ENCODE data around the gene FHAD1. TPM values are rescaled to one million over a fixed set of nuclear protein-coding genes. Genes with fewer than 3 reads are reported as not detected.

The FHAD1 gene
- polyA plus RNA-seq, 4 donors, result 2.9 to 9.8 (median 3.3) TPM

DNA sequence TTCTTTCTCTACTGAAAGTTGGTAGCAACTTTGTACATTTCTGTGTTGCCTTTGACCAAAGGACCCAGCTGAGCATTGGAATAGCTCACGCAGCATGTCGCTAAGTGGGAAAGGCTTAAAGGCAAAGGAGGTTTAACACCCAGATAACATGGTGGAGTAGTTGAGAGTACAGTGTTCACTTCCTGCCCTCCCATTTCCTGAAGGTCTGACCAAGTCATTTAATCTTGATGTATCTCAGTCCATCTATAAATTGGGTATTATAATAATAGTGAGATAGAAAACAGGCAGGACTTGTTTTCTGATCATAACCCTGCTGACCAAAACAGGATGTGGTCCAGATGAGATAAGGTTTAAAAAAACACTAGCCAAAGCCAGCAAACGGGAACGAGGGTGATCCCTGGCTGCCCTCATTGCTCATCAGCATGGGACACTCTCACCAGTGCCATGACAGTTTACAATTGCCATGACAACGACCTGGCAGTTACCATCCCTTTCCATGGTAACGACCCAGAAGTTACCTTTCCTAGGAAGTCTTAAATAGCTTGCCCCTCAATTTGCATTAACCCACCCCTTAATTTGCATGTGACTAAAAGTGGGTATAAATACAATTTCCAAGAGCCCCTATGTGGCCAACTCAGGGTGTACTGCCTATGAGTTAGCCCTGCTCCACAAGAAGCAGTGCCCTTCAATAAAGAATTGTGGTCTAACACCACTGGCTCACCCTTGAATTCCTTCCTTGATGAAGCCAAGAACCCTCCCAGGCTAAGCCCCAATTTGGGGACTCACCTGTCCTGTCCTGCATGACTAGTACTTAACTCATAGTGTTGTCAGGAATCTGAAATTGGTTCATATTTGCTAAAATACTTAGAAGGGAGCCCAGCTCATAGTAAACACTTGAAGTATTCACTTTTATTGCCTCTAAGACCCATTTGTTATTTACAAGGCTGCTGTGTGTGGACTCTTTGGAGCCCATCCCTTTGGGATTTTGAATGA, 28.4 kb upstream of the FHAD1 start:
- DNase-seq (ENCODE audit: low read depth in 4 of 4, low spot score in 3 of 4), result no peak

DNA sequence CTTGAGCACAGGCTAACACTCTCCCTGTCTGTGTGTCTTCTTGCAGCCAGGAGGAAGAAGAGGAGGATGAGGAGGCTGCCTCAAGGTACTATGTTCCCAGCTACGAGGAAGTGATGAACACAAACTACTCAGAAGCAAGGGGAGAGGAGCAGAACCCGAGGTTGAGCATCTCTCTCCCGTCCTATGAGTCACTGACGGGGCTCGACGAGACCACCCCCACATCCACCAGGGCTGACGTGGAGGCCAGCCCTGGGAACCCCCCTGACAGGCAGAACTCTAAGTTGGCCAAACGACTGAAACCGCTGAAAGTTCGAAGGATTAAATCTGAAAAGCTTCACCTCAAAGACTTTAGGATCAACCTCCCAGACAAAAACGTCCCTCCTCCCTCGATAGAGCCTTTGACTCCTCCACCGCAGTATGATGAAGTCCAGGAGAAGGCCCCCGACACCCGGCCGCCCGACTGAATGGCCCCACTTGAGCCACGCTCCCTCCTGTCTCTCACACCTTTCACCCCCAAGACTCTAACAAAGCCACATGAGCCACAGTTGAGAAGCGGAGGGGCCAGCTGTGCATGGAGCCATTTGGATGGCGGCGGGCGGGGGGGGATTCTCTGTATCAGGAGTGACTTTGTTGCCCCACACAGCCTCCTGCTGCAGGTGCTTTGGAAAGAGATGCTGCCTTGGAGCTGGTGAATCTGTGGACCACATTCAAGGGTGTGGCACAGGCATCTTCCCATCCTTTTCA, 27.6 kb upstream of the FHAD1 start:
- no peak for DNase-seq (ENCODE audit: low read depth in 4 of 4, low spot score in 3 of 4)

DNA sequence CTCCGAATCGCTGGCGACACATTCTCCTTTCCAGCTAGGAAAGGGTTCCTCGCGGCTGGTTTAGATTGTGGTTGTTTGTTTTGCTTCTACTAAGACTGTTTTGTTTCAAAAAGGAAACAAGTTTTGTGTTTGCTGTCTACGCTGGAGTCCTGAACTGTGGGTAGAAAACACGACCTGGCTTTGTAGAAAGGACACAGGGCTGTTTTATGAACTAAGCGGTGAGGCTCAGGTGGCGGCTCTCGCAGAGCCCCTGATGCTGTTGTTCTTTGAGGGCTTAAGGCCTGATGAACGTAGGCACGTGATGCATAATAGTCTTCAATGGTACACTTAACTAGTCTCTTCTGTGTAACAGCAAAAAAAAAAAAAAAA, 27.0 kb upstream of the FHAD1 start:
- no peak for DNase-seq (ENCODE audit: low read depth in 4 of 4, low spot score in 3 of 4)

DNA sequence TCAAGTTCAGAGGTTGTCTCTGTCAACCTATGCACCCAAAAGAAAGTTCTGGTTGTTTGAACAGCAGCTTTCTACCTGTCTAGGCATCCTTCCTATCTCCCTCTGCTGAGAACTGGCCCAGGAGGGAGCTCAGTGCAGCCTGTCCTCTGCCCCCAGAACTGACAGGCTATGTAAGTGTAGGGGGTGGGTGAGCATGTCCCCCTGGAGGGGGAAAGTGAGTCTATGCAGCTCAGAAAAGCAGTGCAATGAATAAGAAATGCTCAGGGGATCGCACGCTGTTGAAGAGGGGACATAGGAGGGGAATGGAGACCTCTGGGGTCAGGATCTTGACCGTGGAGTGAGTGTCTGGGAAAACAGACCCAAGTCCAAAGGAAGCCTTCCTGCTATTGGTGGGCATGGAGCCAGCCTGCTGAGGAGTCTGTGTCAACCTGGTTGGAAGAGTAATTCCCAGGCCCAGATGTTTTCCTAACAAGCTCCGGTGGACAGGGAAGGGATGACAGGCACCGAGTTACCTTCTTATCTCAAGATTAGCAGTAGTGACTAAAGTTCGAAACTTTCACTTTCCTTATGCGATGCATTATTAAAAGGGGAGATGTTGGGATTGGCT, 26.1 kb upstream of the FHAD1 start:
- DNase-seq (ENCODE audit: low read depth in 4 of 4, low spot score in 3 of 4), result no peak

DNA sequence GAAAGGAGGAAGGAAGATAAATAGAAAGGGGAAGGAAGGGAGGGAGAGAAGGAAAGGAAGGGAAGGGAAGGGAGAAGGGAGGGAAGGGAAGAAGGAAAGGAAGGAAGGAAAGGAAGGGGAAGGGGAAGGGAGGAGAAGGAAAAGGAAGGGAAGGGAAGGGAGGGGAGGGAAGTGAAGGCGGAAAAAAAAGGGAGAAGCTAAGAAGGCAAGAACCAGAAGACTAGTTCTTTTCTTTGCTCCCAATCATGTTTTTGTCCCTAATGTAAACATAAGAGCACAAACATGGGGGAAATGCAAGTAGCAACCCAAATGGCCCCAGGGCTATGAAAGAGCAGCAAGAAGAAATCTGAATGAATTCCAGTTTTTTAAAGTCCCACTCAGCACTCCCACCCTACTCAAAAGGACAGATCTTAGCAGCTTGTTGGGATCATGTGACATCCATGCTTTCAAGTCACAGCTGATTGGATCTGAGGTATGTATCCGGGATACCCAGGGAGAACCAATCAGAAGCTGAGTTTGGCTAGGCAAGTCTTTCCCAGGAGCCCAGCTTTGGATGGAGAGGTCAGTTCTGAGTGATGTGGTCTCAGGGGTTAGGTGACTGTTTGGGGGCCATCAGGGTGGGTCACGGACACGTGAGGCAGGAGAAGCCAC, 24.2 kb upstream of the FHAD1 start:
- no peak for DNase-seq (ENCODE audit: low read depth in 4 of 4, low spot score in 3 of 4)

DNA sequence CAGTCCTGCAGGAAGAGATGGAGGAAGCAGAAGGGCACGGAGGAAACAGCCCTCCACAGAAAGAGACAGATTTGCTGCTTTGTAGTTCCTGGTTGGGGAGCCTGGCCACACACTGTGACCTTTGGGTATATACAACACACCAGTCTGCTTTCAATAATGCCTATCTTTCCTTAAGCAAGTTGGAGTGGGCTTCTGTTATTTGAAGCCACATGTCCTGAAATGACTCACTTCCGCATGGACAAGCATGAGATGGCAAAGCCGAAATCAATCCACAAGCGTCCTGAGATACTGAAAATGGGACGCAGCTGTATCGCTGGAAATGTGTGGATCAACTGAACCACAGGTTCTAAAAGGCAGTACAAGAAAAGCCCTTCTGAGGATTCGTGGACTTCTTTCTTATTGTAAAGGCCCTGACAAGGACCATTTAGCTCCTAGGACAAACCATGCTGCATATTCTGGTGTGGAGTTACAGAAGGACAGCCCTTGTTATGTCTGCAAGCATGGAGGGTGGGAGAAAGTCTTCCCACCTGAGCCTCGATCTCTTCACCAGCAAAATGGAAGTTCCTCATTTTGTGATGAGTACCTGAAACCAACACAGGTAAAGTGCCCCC, 22.7 kb upstream of the FHAD1 start:
- no peak for DNase-seq (ENCODE audit: low read depth in 4 of 4, low spot score in 3 of 4)

DNA sequence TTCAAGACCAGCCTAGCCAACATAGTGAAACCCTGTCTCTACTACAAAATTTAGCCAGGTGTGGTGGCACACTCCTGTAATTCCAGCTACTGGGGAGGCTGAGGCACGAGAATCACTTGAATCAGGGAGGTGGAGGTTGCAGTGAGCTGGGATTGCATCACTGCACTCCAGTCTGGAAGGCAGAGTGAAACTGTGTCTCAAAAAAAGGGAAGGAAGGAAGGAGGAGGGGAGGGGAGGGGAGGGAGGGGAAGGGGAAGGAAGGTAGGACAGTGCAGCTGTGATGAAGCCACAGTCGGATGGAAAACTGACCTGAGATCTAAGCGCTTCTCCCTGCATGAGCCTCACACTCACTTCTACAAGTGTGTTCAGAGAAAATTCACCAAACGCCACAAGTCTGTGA, 22.0 kb upstream of the FHAD1 start:
- DNase-seq (ENCODE audit: low read depth in 4 of 4, low spot score in 3 of 4), result no peak

DNA sequence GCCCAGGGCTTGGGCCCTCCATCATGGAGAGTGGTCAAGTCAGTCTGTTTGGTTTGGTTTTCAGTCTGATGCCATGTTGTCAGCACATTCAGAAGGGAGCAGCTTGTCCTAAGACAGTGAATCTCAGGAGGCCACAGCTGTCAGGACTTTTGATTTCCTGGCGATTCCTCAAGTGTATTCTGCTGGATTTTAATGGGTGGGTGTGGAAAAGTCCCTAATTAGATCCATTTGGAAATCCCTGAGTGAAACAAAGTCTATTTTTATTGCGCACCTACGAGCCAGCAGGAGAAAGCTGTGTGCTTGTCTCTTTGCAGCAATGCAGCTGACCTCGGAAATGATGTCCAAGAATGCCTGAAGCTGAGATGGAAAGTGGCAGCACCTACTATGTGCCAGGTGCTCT, 21.6 kb upstream of the FHAD1 start:
- no peak for DNase-seq (ENCODE audit: low read depth in 4 of 4, low spot score in 3 of 4)

DNA sequence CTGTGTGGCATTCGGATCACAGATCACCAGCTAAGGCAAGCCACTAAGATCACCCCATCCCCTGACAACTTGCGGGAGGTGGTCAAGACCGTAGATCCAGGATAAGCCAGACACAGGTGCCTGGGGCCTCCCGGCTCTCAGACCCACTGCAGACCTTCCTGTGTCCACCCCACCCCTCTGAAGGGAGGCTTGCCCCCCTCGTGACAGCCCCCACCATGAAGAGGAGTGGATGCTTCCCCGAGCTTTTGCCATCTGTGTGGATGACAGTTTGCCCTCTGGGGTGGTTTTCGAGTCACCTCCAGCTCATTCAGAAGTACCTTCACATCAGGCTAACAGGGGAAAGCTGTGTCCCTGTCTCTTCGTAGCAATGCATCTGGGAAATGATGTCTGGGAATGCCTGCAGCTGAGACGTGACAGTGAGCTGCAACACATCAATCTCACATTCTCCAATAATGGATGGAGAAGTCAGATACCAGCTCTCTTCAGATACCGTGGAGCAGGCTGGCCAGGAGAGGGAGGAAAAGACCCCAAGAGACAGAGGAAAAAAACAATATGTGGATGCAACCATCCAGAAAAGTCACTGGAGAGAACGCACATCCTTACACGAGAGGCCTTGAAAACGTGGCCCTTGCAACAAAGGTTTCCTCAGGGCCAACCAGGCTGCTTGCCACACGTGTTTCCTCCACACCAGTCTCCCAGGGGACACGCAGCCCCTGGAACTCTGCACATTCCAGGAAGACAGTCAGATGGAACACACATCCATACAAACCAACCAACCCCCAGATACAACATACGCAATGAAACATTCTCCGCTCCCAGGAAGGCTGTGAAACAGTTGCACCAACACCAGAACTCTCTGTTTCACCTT, 20.4 kb upstream of the FHAD1 start:
- DNase-seq (ENCODE audit: low read depth in 4 of 4, low spot score in 3 of 4), result no peak

DNA sequence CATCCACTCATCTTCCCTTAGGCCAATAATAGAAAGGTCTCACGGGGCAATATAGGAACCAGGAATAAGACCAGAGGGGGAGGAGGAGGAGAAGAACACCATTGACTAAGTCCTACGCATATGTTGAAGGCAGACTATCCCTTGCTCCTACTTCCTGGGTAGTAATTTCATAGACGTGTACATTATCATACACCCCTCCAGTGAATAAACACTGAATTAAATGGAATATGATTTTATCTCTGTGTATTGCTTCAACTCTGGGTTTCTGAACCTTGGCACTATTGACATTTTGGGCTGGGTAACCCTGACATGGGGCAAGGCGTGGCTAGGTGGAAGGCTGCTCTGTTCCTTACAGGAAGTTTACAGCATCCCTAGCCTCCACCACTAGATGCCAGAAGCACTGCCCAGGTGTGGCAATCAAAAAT, 17.3 kb upstream of the FHAD1 start:
- no peak for DNase-seq (ENCODE audit: low read depth in 4 of 4, low spot score in 3 of 4)

DNA sequence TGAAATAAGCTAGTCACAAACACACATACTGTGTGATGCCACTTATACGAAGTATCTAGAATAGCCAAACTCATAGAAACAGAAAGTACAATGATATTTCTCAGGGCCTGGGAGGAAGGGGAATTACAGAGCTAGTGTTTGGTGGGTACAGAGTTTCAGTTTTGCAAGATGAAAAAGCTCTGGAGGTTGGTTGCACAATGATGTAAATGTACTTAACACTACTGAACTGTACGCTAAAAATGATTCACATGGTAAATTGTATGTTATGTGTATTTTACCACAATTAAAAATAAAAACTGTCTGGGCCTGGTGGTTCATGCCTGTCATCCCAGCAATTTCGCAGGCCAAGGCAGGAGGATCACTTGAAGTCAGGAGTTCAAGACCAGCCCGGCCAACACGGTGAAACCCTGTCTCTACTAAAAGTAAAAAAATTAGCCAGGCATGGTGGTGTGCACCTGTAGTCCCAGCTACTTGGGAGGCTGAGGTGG, 15.3 kb upstream of the FHAD1 start:
- no peak for DNase-seq (ENCODE audit: low read depth in 4 of 4, low spot score in 3 of 4)

DNA sequence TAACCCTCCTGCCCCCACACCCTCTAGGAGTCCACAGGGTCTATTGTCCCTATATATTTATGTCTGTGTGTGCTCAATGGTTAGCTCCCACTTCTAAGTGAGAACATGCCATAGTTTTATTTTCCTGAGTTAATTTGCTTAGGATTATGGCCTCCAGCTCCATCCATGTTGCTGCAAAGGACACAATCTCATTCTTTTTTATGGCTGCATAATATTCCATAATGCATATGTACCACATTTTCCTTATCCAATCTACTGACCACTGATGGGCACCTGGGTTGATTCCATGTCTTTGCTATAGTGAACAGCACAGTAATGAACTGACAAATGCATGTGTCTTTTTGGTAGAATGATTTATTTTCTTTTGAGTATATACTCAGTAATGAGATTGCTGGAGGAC, 13.3 kb upstream of the FHAD1 start:
- DNase-seq (ENCODE audit: low read depth in 4 of 4, low spot score in 3 of 4), result no peak

DNA sequence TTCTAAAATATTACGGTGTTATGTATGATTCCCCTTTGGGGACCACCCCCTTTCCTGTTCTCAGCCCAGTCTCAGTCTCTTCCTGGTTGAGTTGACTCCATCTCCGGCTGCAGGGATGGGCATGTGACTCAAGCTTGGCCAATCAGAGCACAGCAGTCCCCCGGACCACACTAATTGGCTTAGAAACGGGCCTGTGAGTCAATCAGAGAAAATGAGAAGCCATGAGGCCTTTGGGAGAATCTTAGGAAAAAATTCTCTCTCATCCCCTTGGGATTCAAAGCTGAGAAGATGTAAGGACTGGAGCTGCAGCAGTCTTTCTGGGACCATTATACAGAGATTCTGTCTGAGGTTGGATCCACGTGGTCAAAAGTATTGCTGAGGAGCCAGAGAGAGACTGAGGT, 10.7 kb upstream of the FHAD1 start:
- DNase-seq (ENCODE audit: low read depth in 4 of 4, low spot score in 3 of 4), result no peak

DNA sequence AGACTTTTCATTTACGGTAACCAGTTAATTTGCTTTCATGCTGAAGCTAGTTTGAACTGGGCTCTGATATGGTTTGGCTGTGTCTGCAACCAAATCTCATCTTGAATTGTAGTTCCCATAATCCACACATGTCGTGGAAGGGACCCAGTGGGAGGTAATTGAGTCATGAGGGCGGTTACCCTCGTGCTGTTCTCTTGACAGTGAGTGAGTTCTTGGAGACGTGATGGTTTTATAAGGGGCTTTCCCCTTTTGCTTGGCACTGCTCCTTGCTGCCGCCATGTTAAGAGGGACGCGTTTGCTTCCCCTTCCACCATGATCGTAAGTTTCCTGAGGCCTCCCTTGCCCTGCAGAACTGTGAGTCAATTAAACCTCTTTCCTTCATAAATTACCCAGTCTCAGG, 10.3 kb upstream of the FHAD1 start:
- no peak for DNase-seq (ENCODE audit: low read depth in 4 of 4, low spot score in 3 of 4)

DNA sequence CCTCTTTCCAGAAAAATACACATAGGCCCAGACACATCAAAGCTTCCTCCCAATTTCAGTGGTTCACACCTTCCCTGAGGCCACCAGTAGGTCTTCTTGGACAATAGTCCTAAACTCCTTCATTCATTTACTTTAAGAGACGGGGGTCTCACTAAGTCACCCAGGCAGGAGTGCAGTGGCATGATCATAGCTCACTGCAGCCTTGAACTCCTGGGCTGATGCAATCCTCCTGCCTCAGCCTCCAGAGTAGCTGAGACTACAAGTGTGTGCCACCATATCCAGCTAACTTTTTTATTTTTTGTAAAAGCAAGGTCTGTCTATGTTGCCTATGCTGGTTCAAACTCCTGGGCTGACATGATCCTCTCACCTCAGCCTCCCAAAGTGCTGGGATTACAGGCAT, 8.2 kb upstream of the FHAD1 start:
- DNase-seq (ENCODE audit: low read depth in 4 of 4, low spot score in 3 of 4), result no peak

DNA sequence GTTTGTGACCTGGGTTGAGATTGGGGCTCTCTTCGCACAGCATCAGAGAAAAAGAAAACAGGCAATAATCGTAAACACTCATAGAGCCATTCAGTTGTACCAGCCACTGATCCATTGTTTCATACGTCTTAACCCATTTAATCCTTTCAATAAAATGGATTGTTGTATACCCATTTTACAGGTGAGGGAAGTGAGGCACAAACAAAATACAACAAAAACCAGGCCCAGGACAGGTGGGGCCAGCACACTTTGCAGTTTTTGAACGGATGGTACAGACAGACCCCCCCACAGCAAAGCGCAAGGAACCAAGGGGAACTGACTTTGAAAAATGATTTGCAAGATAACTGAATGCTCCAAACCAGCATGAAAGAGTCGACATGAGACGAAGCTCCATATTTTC, 4.3 kb upstream of the FHAD1 start:
- no peak for DNase-seq (ENCODE audit: low read depth in 4 of 4, low spot score in 3 of 4)

DNA sequence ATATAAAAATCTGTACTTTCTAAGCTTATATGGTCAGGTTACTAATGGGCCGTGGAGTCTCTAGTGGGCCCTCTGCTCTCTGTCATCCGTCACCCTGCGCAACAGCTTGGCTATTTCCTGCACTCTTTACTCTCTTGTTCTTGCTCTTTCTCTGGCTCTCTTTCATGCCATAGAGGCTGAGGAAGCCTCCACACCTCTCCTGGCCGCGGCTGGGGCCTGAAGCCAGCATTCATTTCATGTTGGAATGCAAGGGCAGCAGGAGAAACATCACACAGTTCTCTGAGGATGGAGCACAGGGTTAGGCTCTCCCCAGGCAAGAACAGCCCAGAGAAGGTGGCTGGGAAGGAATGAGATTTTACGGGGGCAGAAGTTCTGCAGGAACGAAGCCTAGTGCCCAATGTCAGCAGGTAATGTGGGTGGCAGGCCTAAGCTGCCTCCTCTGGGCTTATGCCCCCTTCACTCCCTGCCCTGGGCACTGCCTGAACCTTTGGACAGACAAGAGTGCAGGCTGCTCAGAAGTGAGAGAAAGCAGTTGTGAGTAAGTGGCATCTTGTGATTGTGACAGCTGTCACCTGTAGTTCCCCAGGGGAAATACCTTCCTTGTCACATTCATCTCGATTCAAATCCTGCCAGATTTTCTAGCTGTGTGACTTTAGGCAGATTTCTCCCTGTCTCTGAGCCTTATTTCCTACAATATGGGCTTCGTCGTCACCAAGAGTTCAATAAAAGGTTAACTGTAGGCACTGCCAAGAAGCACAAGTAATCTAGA, 3.6 kb upstream of the FHAD1 start:
- DNase-seq (ENCODE audit: low read depth in 4 of 4, low spot score in 3 of 4), result no peak

DNA sequence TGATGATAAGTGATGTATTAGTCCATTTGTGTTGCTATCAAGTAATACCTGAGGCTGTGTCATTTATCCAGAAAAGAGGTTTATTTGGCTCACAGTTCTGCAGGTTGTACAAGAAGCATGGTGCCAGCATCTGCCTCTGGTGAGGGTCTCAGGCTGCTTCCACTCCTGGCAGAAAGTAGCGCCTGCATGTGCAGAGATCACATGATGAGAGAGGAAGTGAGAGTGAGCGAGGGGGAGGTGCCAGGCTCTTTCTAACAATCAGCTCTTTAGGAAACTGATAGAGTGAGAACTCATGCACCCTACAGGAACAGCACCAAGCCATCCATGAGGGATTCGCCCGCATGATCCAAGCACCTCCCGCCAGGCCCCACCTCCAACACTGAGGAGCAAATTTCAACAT, 2.2 kb upstream of the FHAD1 start:
- no peak for DNase-seq (ENCODE audit: low read depth in 4 of 4, low spot score in 3 of 4)

Data from left renal pelvis (tissue), 4 donors.